ENCODE results near the gene DDX1. TPM values are rescaled to one million over a fixed set of nuclear protein-coding genes. Genes with fewer than 3 reads are reported as not detected.

The DDX1 gene
- total RNA-seq, 5 donors from 2014 or later (not counting 1 experiment from before 2014, with no cell fraction given): 43.0 to 46.9 (median 45.8) TPM

DNA sequence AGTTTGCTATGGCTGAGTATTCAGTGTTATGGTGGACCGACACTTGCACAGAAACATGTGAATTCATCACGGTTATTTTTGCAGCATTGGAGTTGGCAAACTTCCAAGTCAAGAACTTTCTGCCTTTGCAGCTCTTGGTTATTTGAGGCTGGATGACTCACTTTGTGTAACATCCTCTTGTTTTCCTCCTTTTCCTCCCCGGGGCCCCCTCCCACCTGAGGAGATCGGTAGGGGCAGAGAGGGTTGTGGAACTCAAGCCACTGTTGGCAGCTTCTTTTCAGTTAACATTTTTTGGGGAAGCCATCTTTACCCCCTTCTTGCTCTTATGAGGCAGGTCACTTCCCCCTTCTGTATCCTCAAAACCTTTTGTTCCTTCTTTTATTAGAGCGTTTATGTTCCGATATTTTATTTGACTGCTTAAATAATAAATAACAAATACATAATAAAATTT lies 48.6 kb downstream of the DDX1 start:
- DNase-seq (no peak), ATAC-seq (replicated peaks in 1 of 4) (no peak)
- H3K27me3 ChIP-seq (replicated peaks in 1 of 2; ENCODE audit: control insufficient read depth in 2 of 2, extremely low read depth in 1 of 2, insufficient read depth in 2 of 2, low read length in 1 of 2): no peaks in the 10 kb centered on the region
- ChIA-PET CTCF (interaction anchor here (0.5 to 2.8 kb wide), 2 partner anchors 10 to 79 kb away, joined by 11 to 12 read pairs; no protein-coding TSS in a partner anchor), POLR2A (no interaction called here)
- H3K9me3 Mint-ChIP-seq: peaks cover 6 to 11% (median 9%) of the 10 kb centered on the region in 3 donors
- H3K36me3 ChIP-seq (ENCODE audit: control insufficient read depth in 2 of 2, extremely low read depth in 1 of 2, insufficient read depth in 1 of 2, low read length in 1 of 2): no peaks in the 10 kb centered on the region
- peaks cover 0 to 1% of the 10 kb centered on the region in 2 donors for H3K27me3 Mint-ChIP-seq
- no peak overlapping the region for H3K27ac Mint-ChIP-seq
- no peak overlapping the region for H3K4me3 ChIP-seq (ENCODE audit: control insufficient read depth in 1 of 2, extremely low read depth in 1 of 2, low read length in 1 of 2)
- H3K4me3 Mint-ChIP-seq: no peak overlapping the region
- H3K36me3 Mint-ChIP-seq: peaks cover 23% of the 10 kb centered on the region
- H3K9me3 ChIP-seq: no peaks in the 10 kb centered on the region
- H3K4me1 Mint-ChIP-seq: peaks cover 0 to 7% (median 0%) of the 10 kb centered on the region in 3 donors
- H3K4me1 ChIP-seq (ENCODE audit: control insufficient read depth in 1 of 2, extremely low read depth in 1 of 2, insufficient read depth in 2 of 2, low read length in 2 of 2): no peaks in the 10 kb centered on the region
- H3K27ac ChIP-seq (ENCODE audit: low read length): no peak overlapping the region
- 100% methylated on average over 1 of the region's 6 CpGs for WGBS (ENCODE audit: insufficient coverage)

GRCh38 chr2:15640784-15641183 lies 49.1 kb downstream of the DDX1 start:
- Mint-ChIP-seq H3K27me3 (peaks cover 0 to 1% of the 10 kb centered on the region in 2 donors), H3K27ac (no peak overlapping the region), H3K4me1 (peaks cover 0 to 7% (median 0%) of the 10 kb centered on the region in 3 donors), H3K36me3 (peaks cover 22% of the 10 kb centered on the region), H3K4me3 (no peak overlapping the region), H3K9me3 (peaks cover 6 to 11% (median 9%) of the 10 kb centered on the region in 3 donors)
- H3K4me3 ChIP-seq (ENCODE audit: control insufficient read depth in 1 of 2, extremely low read depth in 1 of 2, low read length in 1 of 2): no peak overlapping the region
- H3K27ac ChIP-seq (ENCODE audit: low read length): no peak overlapping the region
- no peak for ATAC-seq (replicated peaks in 1 of 4)
- no peak for DNase-seq
- no peaks in the 10 kb centered on the region for H3K36me3 ChIP-seq (ENCODE audit: control insufficient read depth in 2 of 2, extremely low read depth in 1 of 2, insufficient read depth in 1 of 2, low read length in 1 of 2)
- 100% methylated on average over 2 of the region's 2 CpGs for WGBS (ENCODE audit: insufficient coverage)
- H3K4me1 ChIP-seq (ENCODE audit: control insufficient read depth in 1 of 2, extremely low read depth in 1 of 2, insufficient read depth in 2 of 2, low read length in 2 of 2): no peaks in the 10 kb centered on the region
- ChIA-PET CTCF (interaction anchor here (0.5 to 2.8 kb wide), 3 partner anchors 9 to 79 kb away, joined by 3 to 12 read pairs (median 11); no protein-coding TSS in a partner anchor), POLR2A (no interaction called here)
- H3K27me3 ChIP-seq (replicated peaks in 1 of 2; ENCODE audit: control insufficient read depth in 2 of 2, extremely low read depth in 1 of 2, insufficient read depth in 2 of 2, low read length in 1 of 2): peaks cover 0 to 4% of the 10 kb centered on the region in 2 experiments
- no peaks in the 10 kb centered on the region for H3K9me3 ChIP-seq

DNA sequence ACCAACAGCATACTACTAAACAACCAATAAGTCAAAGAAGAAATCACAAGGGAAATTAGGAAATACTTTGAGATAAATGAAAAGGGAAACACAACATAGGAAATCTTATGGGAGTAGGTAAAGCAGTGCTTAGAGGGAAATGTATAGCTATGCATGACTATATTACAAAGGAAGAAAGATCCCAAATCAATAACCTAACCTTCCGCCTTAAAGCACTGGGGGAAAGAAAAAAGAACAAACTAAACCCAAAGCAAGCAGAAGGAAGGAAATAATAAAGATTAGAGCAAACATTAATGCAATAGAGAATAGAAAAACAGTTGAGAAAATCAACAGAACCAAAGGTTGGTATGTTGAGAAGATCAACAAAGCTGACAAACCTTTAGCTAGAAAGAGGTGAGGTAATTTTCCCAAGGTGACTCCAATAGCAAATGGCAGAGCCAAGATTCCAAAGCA lies 49.9 kb downstream of the DDX1 start:
- Mint-ChIP-seq H3K27me3 (peaks cover 0 to 1% of the 10 kb centered on the region in 2 donors), H3K4me3 (no peak overlapping the region), H3K27ac (no peak overlapping the region), H3K36me3 (peaks cover 22% of the 10 kb centered on the region), H3K9me3 (peaks cover 6 to 11% (median 9%) of the 10 kb centered on the region in 3 donors), H3K4me1 (peaks cover 0 to 7% (median 0%) of the 10 kb centered on the region in 3 donors)
- CTCF ChIA-PET: interaction anchor here in 1 of 2 donors (1.4 kb wide), 1 partner anchor 9 kb away, joined by 3 read pairs; no protein-coding TSS in a partner anchor
- POLR2A ChIA-PET: no interaction called here
- H3K36me3 ChIP-seq (ENCODE audit: control insufficient read depth in 2 of 2, extremely low read depth in 1 of 2, insufficient read depth in 1 of 2, low read length in 1 of 2): no peaks in the 10 kb centered on the region
- H3K27me3 ChIP-seq (replicated peaks in 1 of 2; ENCODE audit: control insufficient read depth in 2 of 2, extremely low read depth in 1 of 2, insufficient read depth in 2 of 2, low read length in 1 of 2): peaks cover 0 to 7% of the 10 kb centered on the region in 2 experiments
- H3K27ac ChIP-seq (ENCODE audit: low read length): no peak overlapping the region
- no peak overlapping the region for H3K4me3 ChIP-seq (ENCODE audit: control insufficient read depth in 1 of 2, extremely low read depth in 1 of 2, low read length in 1 of 2)
- ATAC-seq (replicated peaks in 1 of 4) (no peak), DNase-seq (no peak)
- no peaks in the 10 kb centered on the region for H3K9me3 ChIP-seq
- no peaks in the 10 kb centered on the region for H3K4me1 ChIP-seq (ENCODE audit: control insufficient read depth in 1 of 2, extremely low read depth in 1 of 2, insufficient read depth in 2 of 2, low read length in 2 of 2)
- no CpG with 5 or more reads among the region's 1 CpG for WGBS (ENCODE audit: insufficient coverage)

- H3K27me3 ChIP-seq (replicated peaks in 1 of 2; ENCODE audit: control insufficient read depth in 2 of 2, extremely low read depth in 1 of 2, insufficient read depth in 2 of 2, low read length in 1 of 2): peaks cover 0 to 7% of the 10 kb centered on the region in 2 experiments
- peaks cover 0 to 1% of the 10 kb centered on the region in 2 donors for H3K27me3 Mint-ChIP-seq
- POLR2A ChIA-PET: no interaction called here
- no peak overlapping the region for H3K27ac Mint-ChIP-seq
- H3K9me3 ChIP-seq: no peaks in the 10 kb centered on the region
- H3K36me3 Mint-ChIP-seq: peaks cover 22% of the 10 kb centered on the region
- H3K36me3 ChIP-seq (ENCODE audit: control insufficient read depth in 2 of 2, extremely low read depth in 1 of 2, insufficient read depth in 1 of 2, low read length in 1 of 2): no peaks in the 10 kb centered on the region
- H3K4me3 ChIP-seq (ENCODE audit: control insufficient read depth in 1 of 2, extremely low read depth in 1 of 2, low read length in 1 of 2): no peak overlapping the region
- CTCF ChIA-PET: interaction anchor here in 1 of 2 donors (1.4 kb wide), 1 partner anchor 10 kb away, joined by 3 read pairs; no protein-coding TSS in a partner anchor
- peaks cover 0 to 5% (median 0%) of the 10 kb centered on the region in 3 donors for H3K4me1 Mint-ChIP-seq
- no peak overlapping the region for H3K4me3 Mint-ChIP-seq
- H3K4me1 ChIP-seq (ENCODE audit: control insufficient read depth in 1 of 2, extremely low read depth in 1 of 2, insufficient read depth in 2 of 2, low read length in 2 of 2): no peaks in the 10 kb centered on the region
- ATAC-seq (replicated peaks in 1 of 4): no peak
- no peak overlapping the region for H3K27ac ChIP-seq (ENCODE audit: low read length)
- H3K9me3 Mint-ChIP-seq: peaks cover 6 to 11% (median 9%) of the 10 kb centered on the region in 3 donors
- 96% methylated on average over 9 of the region's 12 CpGs for WGBS (ENCODE audit: insufficient coverage)
- no peak for DNase-seq
These were observed 50.5 kb downstream of the DDX1 start for GRCh38 chr2:15642011-15642814.

GRCh38 chr2:15642815-15643500 lies 51.3 kb downstream of the DDX1 start:
- Mint-ChIP-seq H3K4me3 (no peak overlapping the region), H3K36me3 (peaks cover 22% of the 10 kb centered on the region), H3K27ac (no peak overlapping the region), H3K27me3 (peaks cover 0 to 1% of the 10 kb centered on the region in 2 donors), H3K4me1 (peaks cover 0 to 3% (median 0%) of the 10 kb centered on the region in 3 donors), H3K9me3 (peaks cover 6 to 11% (median 9%) of the 10 kb centered on the region in 3 donors)
- no peaks in the 10 kb centered on the region for H3K4me1 ChIP-seq (ENCODE audit: control insufficient read depth in 1 of 2, extremely low read depth in 1 of 2, insufficient read depth in 2 of 2, low read length in 2 of 2)
- H3K4me3 ChIP-seq (ENCODE audit: control insufficient read depth in 1 of 2, extremely low read depth in 1 of 2, low read length in 1 of 2): no peak overlapping the region
- ChIA-PET CTCF (interaction anchor here (0.6 to 1.2 kb wide), 2 partner anchors 10 to 980 kb away, joined by 3 to 4 read pairs; no protein-coding TSS in a partner anchor), POLR2A (no interaction called here)
- no peaks in the 10 kb centered on the region for H3K9me3 ChIP-seq
- H3K27me3 ChIP-seq (replicated peaks in 1 of 2; ENCODE audit: control insufficient read depth in 2 of 2, extremely low read depth in 1 of 2, insufficient read depth in 2 of 2, low read length in 1 of 2): peaks cover 0 to 7% of the 10 kb centered on the region in 2 experiments
- WGBS (ENCODE audit: insufficient coverage): 88% methylated on average over 11 of the region's 13 CpGs
- ATAC-seq (replicated peaks in 1 of 4): no peak
- H3K27ac ChIP-seq (ENCODE audit: low read length): no peak overlapping the region
- H3K36me3 ChIP-seq (ENCODE audit: control insufficient read depth in 2 of 2, extremely low read depth in 1 of 2, insufficient read depth in 1 of 2, low read length in 1 of 2): no peaks in the 10 kb centered on the region
- DNase-seq: no peak
